ENCODE results near the gene SULT1A3. TPM values are rescaled to one million over a fixed set of nuclear protein-coding genes. Genes with fewer than 3 reads are reported as not detected.
"Not testable (repeated sequence)": the region's sequence is repeated elsewhere in the genome, so short reads cannot be mapped to it uniquely, and the experiment has no call there.

Gene SULT1A3
- total RNA-seq: 100 to 1,000 TPM in 3 of 4 donors, 10 to 100 TPM in 1; 97.4 to 195 (median 133) TPM

GRCh38 chr16:30199049-30199448 is at the start of gene SULT1A3:
TSS of gene SULT1A3 (plus strand) at chr16:30199255. CDS start at chr16:30200729, 1,474 bp downstream.
- H3K27me3 ChIP-seq, DNase-seq, H3K27ac ChIP-seq, H3K9me3 ChIP-seq, H3K36me3 ChIP-seq, H3K4me1 ChIP-seq, H3K4me3 ChIP-seq: not testable (repeated sequence)

DNA sequence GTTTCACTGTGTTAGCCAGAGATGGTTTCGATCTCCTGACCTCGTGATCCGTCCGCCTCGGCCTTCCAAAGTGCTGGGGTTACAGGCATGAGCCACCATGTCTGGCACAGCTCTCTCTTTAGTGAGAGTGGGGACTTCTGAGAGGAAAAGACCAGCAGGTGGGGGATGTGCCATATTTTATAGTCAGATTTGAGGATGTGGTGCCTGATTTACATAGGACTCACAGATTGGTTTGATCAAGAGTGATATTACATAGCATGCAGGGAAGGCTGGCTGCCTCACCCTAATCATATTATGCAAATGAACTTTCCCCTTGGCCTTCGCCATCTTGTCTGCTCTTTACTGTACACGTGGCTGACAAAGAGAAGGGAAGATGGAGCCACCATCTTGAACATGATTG is 48.0 kb upstream of the SULT1A3 start:
- Histone ChIP-seq H3K27ac (no peak overlapping the region), H3K4me1 (no peaks in the 10 kb centered on the region), H3K9me3 (peaks cover 0 to 8% (median 0%) of the 10 kb centered on the region in 4 donors), H3K27me3 (no peaks in the 10 kb centered on the region), H3K36me3 (no peaks in the 10 kb centered on the region), H3K4me3 (no peak overlapping the region)
- TF ChIP-seq, protein P1, sequence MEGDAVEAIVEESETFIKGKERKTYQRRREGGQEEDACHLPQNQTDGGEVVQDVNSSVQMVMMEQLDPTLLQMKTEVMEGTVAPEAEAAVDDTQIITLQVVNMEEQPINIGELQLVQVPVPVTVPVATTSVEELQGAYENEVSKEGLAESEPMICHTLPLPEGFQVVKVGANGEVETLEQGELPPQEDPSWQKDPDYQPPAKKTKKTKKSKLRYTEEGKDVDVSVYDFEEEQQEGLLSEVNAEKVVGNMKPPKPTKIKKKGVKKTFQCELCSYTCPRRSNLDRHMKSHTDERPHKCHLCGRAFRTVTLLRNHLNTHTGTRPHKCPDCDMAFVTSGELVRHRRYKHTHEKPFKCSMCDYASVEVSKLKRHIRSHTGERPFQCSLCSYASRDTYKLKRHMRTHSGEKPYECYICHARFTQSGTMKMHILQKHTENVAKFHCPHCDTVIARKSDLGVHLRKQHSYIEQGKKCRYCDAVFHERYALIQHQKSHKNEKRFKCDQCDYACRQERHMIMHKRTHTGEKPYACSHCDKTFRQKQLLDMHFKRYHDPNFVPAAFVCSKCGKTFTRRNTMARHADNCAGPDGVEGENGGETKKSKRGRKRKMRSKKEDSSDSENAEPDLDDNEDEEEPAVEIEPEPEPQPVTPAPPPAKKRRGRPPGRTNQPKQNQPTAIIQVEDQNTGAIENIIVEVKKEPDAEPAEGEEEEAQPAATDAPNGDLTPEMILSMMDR (IDR thresholded peaks at IDR 0.05): no peak
- no peak for TF ChIP-seq POLR2A (IDR thresholded peaks at IDR 0.05)
- no peak for DNase-seq

DNA sequence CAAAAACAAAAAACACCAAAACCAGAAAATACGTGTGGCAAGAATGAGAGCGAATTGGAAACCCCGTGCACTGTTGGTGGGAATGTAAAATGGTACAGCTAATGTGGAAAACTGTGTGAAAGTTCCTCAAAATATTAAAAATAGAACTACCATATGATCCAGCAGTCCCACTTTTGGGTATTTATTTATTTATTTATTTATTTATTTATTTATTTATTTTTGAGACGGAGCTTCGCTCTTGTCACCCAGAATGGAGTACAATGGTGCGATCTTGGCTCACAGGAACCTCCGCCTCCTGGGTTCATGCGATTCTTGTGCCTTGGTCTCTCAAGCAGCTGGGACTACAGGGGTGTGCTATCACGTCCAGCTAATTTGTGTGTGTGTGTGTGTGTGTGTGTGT is 46.5 kb upstream of the SULT1A3 start:
- H3K4me1 ChIP-seq: no peaks in the 10 kb centered on the region
- no peak overlapping the region for H3K27ac ChIP-seq
- H3K4me3 ChIP-seq: no peak overlapping the region
- no peaks in the 10 kb centered on the region for H3K36me3 ChIP-seq
- TF ChIP-seq, protein P1 (IDR thresholded peaks at IDR 0.05): no peak
- TF ChIP-seq POLR2A (IDR thresholded peaks at IDR 0.05): no peak
- H3K9me3 ChIP-seq: peaks cover 0 to 8% (median 0%) of the 10 kb centered on the region in 4 donors
- DNase-seq: no peak
- H3K27me3 ChIP-seq: no peaks in the 10 kb centered on the region

GRCh38 chr16:30155188-30155587 is 43.9 kb upstream of the SULT1A3 start:
- Histone ChIP-seq H3K27me3 (no peaks in the 10 kb centered on the region), H3K4me3 (no peak overlapping the region), H3K36me3 (no peaks in the 10 kb centered on the region), H3K4me1 (no peaks in the 10 kb centered on the region), H3K9me3 (no peaks in the 10 kb centered on the region), H3K27ac (no peak overlapping the region)
- DNase-seq: no peak
- no peak for TF ChIP-seq POLR2A (IDR thresholded peaks at IDR 0.05)
- TF ChIP-seq, protein P1 (IDR thresholded peaks at IDR 0.05): no peak

GRCh38 chr16:30157214-30157613 is 41.8 kb upstream of the SULT1A3 start:
- H3K4me3 ChIP-seq: no peak overlapping the region

DNA sequence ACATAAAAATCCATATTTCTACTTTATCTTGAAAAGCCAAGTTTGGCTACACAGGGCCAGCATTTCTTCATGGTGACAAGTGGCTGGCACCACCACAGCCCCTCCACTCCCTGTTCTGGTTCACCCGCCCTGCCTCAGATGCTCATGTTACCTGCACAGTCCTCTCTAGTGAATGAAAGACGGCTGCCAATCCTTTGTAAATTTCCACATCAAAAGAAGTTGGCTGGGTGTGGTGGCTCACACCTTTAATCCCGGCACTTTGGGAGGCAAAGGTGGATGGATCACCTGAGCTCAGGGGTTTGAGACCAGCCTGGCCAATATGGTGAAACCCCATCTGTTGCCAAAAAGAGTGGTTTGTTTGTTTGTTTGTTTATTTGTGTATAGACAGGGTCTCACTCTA is 35.5 kb upstream of the SULT1A3 start:
- Histone ChIP-seq H3K27me3 (no peaks in the 10 kb centered on the region), H3K36me3 (no peaks in the 10 kb centered on the region), H3K9me3 (no peaks in the 10 kb centered on the region), H3K4me3 (no peak overlapping the region), H3K27ac (no peak overlapping the region), H3K4me1 (no peaks in the 10 kb centered on the region)
- TF ChIP-seq, protein P1 (IDR thresholded peaks at IDR 0.05): no peak
- TF ChIP-seq POLR2A (IDR thresholded peaks at IDR 0.05): no peak
- no peak for DNase-seq

More at GRCh38 chr16:30157214-30157613, 41.8 kb upstream of the SULT1A3 start:
- no peaks in the 10 kb centered on the region for H3K9me3 ChIP-seq
- H3K4me1 ChIP-seq: no peaks in the 10 kb centered on the region
- no peak for DNase-seq
- no peaks in the 10 kb centered on the region for H3K27me3 ChIP-seq
- TF ChIP-seq POLR2A (IDR thresholded peaks at IDR 0.05): no peak
- TF ChIP-seq, protein P1 (IDR thresholded peaks at IDR 0.05): no peak
- H3K27ac ChIP-seq: no peak overlapping the region
- no peaks in the 10 kb centered on the region for H3K36me3 ChIP-seq
